Myocyte (in vitro differentiated cells): ENCODE results near the gene PDCD5. TPM values are rescaled to one million over a fixed set of nuclear protein-coding genes. Genes with fewer than 3 reads are reported as not detected.

Experiments used
- DNase-seq: peaks from one replicate; pipeline ENCODE4 v3.0.0-alpha.2; 2012; ENCODE audit warnings: low read depth
- total RNA-seq: library from RNA; depleted of rRNA; stranded (reverse); fragments of >200 nt; gene quantifications from 2 replicates; pipeline ENCODE4 v1.2.3, GENCODE V29; 2014

The PDCD5 gene
- total RNA-seq, 1 donor from 2014 or later, result 146 TPM

DNA sequence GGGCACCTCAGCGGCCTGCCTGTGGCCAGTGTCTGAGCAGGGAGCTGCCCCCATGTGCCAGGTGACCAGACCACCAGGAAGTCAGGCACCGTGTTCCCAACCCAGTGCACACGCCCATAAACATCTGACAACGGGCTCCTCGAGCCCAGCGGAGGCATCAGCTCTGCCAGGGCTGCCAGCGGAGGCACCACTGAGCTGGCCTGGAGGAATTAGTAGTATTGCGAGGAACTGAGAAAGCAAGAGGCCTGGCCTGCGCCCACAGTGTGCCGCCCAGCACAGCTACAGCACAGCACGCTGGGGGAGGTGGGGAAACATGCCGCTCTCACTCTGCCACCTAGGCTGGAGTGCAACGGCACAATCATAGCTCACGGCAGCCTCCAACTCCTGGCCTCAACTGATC lies 49.3 kb downstream of the PDCD5 start:
- no peak for DNase-seq

DNA sequence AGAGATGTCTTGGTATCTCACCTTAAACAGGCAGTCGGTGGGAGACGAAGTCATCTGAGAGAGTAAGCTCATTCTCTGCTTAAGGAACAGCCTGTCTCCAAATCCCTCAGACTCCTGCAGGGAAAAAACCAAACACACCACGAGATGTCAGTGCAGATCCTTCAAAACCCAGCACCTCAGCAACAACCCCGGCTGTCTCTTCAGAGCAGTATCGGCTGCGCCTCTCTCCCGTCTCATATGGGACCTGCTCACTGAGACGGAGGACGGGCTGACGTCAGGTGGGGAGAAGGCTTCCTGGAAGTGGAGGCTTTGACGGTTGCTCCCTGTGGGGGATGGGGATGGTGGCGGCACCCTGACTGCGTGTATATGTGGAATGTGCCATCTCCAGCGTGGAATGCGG lies 50.4 kb downstream of the PDCD5 start:
- DNase-seq, result no peak

Other genes with a start within 250 kb of the PDCD5 start
- 9.8 and 11.4 TPM in 2 replicates for gene ZNF507, start 235.6 kb upstream of the PDCD5 start, total RNA-seq
- 12.7 and 13.1 TPM in 2 replicates for gene DPY19L3, start 175.4 kb upstream of the PDCD5 start, total RNA-seq
- 17.8 and 19.9 TPM in 2 replicates for gene ANKRD27, start 94.0 kb downstream of the PDCD5 start, total RNA-seq
- 1.2 and 1.7 TPM in 2 replicates for gene RGS9BP, start 94.7 kb downstream of the PDCD5 start, total RNA-seq
- gene NUDT19, start 110.6 kb downstream of the PDCD5 start, total RNA-seq, result 21.1 and 27.5 TPM in 2 replicates
- 0.16 and 1.1 TPM in 2 replicates for gene TDRD12, start 138.6 kb downstream of the PDCD5 start, total RNA-seq